ENCODE measurements around the gene GGT7.

GGT7 gene

GRCh38 chr20:34825530-34826362, 46.9 kb downstream of the GGT7 start, which contains the start of gene NCOA6:
Gene NCOA6 (minus strand): TSS chr20:34825651. CDS start chr20:34782355, 43,296 bp downstream.
- TF ChIP-seq, protein P1, sequence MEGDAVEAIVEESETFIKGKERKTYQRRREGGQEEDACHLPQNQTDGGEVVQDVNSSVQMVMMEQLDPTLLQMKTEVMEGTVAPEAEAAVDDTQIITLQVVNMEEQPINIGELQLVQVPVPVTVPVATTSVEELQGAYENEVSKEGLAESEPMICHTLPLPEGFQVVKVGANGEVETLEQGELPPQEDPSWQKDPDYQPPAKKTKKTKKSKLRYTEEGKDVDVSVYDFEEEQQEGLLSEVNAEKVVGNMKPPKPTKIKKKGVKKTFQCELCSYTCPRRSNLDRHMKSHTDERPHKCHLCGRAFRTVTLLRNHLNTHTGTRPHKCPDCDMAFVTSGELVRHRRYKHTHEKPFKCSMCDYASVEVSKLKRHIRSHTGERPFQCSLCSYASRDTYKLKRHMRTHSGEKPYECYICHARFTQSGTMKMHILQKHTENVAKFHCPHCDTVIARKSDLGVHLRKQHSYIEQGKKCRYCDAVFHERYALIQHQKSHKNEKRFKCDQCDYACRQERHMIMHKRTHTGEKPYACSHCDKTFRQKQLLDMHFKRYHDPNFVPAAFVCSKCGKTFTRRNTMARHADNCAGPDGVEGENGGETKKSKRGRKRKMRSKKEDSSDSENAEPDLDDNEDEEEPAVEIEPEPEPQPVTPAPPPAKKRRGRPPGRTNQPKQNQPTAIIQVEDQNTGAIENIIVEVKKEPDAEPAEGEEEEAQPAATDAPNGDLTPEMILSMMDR (IDR thresholded peaks at IDR 0.05; ENCODE audit: insufficient read depth, low read depth, low read length, missing control alignments): no peak
- peak within 1 kb of the TSS; percentile 92 for H3K4me3 ChIP-seq (ENCODE audit: low read depth, low read length)
- peak; percentile 92 for DNase-seq (ENCODE audit: low read depth)

GRCh38 chr20:34824806-34825529, 47.7 kb downstream of the GGT7 start:
- TF ChIP-seq, protein P1 (IDR thresholded peaks at IDR 0.05; ENCODE audit: insufficient read depth, low read depth, low read length, missing control alignments): no peak

GRCh38 chr20:34824452-34824805, 48.2 kb downstream of the GGT7 start:
- TF ChIP-seq, protein P1 (IDR thresholded peaks at IDR 0.05; ENCODE audit: insufficient read depth, low read depth, low read length, missing control alignments): no peak
- DNase-seq (ENCODE audit: low read depth): peak; percentile 86
- H3K4me3 ChIP-seq (ENCODE audit: low read depth, low read length): peak overlapping the region; percentile 92

More at GRCh38 chr20:34824806-34825529, 47.7 kb downstream of the GGT7 start:
- DNase-seq (ENCODE audit: low read depth): peak; percentile 76
- peak overlapping the region; percentile 92 for H3K4me3 ChIP-seq (ENCODE audit: low read depth, low read length)

DNA sequence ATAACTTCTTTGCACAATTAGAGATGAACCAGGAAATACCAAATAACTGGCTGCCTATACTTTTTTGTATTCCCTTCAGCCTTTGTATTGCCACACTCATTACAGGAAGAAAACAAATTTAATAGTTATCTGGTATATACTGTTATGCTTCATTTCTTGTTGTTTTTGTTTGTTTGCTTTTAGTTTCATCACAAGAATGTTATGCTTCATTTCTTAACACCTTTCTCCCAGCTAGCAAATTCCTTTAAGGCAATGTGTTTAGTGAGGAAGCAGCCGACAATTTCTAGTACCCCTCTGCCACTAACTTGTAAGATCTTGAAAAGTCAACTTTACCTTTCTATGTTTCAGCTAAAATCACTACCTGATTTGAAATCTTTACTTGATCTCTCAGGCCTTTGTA, 48.6 kb downstream of the GGT7 start:
- TF ChIP-seq, protein P1 (IDR thresholded peaks at IDR 0.05; ENCODE audit: insufficient read depth, low read depth, low read length, missing control alignments): no peak
- H3K4me3 ChIP-seq (ENCODE audit: low read depth, low read length): peak overlapping the region; percentile 92
- no peak for DNase-seq (ENCODE audit: low read depth)

- DNase-seq (ENCODE audit: low read depth): no peak
- TF ChIP-seq, protein P1 (IDR thresholded peaks at IDR 0.05; ENCODE audit: insufficient read depth, low read depth, low read length, missing control alignments): no peak
- H3K4me3 ChIP-seq (ENCODE audit: low read depth, low read length): no peak overlapping the region
Measured at GRCh38 chr20:34820805-34821578, 51.7 kb downstream of the GGT7 start.

DNA sequence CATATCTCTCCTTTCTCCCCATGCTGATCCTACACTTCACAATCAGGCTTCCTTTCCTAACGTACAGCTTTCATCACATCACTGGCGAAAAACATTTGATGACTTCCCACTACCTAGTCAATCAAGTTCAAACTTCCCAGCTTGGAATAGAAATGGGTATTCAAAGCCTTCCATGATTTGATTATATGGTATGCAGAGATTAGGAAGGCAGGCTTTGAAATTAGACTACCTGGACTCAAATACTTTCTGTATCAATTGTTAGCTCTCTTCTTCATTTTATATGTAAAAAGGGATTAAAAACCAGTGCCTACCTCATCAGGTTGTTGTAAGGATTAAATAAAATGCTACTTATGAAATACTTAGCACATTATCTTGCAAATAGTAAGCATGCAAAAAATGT, 54.9 kb downstream of the GGT7 start:
- TF ChIP-seq, protein P1 (IDR thresholded peaks at IDR 0.05; ENCODE audit: insufficient read depth, low read depth, low read length, missing control alignments): no peak
- DNase-seq (ENCODE audit: low read depth): no peak
- H3K4me3 ChIP-seq (ENCODE audit: low read depth, low read length): no peak overlapping the region

Data from GM12865 (cell line).